ENCODE measurements around the gene BRD7. TPM values are rescaled to one million over a fixed set of nuclear protein-coding genes. Genes with fewer than 3 reads are reported as not detected.

Gene BRD7
- total RNA-seq, 1 experiment from 2014 or later = 40.0 TPM

- H3K27me3 ChIP-seq (ENCODE audit: low read length) = no peaks in the 10 kb centered on the region
- no peak overlapping the region for H3K9ac ChIP-seq (ENCODE audit: low read length)
- no peak overlapping the region for H2AFZ ChIP-seq (ENCODE audit: low read length)
- H3K4me1 ChIP-seq (ENCODE audit: insufficient read depth, low read length) = peaks cover 4% of the 10 kb centered on the region; the same call in 1 of the 2 replicates
- intact Hi-C loops (cut with micrococcal nuclease) = no loop called here
- no peaks in the 10 kb centered on the region for H3K79me2 ChIP-seq (ENCODE audit: low read length)
- H3K36me3 ChIP-seq (ENCODE audit: low read depth, low read length) = no peaks in the 10 kb centered on the region
- H3K4me3 ChIP-seq (ENCODE audit: low read length) = no peak overlapping the region
- no peaks in the 10 kb centered on the region for H3K9me2 ChIP-seq (replicated peaks; ENCODE audit: low read length)
- BruUV-seq (replicated peaks) = no TSS peak
- H3F3A ChIP-seq (ENCODE audit: low read length, unreplicated experiment) = no peaks in the 10 kb centered on the region
- no peak overlapping the region for H3K4me2 ChIP-seq (ENCODE audit: low read length)
- TF ChIP-seq EZH2 (IDR thresholded peaks at IDR 0.05; ENCODE audit: low read length, unreplicated experiment) (no peak), CTCF (conservative IDR thresholded peaks at IDR 0.05; ENCODE audit: low read depth, low read length) (no peak), EZH2phosphoT487 (IDR thresholded peaks at IDR 0.05; ENCODE audit: borderline replicate concordance, low read length) (no peak)
- DNase-seq (no peak), ATAC-seq (no peak)
- no peaks in the 10 kb centered on the region for H3K9me3 ChIP-seq (ENCODE audit: low read length)
- H3K27ac ChIP-seq (ENCODE audit: low read length) = no peak overlapping the region
- H4K20me1 ChIP-seq (ENCODE audit: low read length) = no peaks in the 10 kb centered on the region
- POLR2A ChIA-PET (ENCODE audit: unreplicated experiment) = no interaction called here
- CTCF ChIA-PET = no interaction called here
Observed at GRCh38 chr16:50304467-50305440, 64.0 kb downstream of the BRD7 start.

GRCh38 chr16:50303605-50304466 is 65.0 kb downstream of the BRD7 start:
- Histone ChIP-seq H3K9ac (ENCODE audit: low read length) (no peak overlapping the region), H3F3A (ENCODE audit: low read length, unreplicated experiment) (no peaks in the 10 kb centered on the region)
- intact Hi-C loops (cut with micrococcal nuclease) = no loop called here

More at GRCh38 chr16:50303605-50304466, 65.0 kb downstream of the BRD7 start:
- Histone ChIP-seq H3K9me3 (ENCODE audit: low read length) (no peaks in the 10 kb centered on the region), H3K27ac (ENCODE audit: low read length) (no peak overlapping the region), H3K27me3 (ENCODE audit: low read length) (no peaks in the 10 kb centered on the region), H4K20me1 (ENCODE audit: low read length) (no peaks in the 10 kb centered on the region), H3K4me3 (ENCODE audit: low read length) (no peak overlapping the region), H2AFZ (ENCODE audit: low read length) (no peak overlapping the region), H3K36me3 (ENCODE audit: low read depth, low read length) (no peaks in the 10 kb centered on the region), H3K79me2 (ENCODE audit: low read length) (no peaks in the 10 kb centered on the region), H3K9me2 (replicated peaks; ENCODE audit: low read length) (no peaks in the 10 kb centered on the region), H3K4me1 (ENCODE audit: insufficient read depth, low read length) (peaks cover 4% of the 10 kb centered on the region; the same call in 1 of the 2 replicates), H3K4me2 (ENCODE audit: low read length) (no peak overlapping the region)
- CTCF ChIA-PET = no interaction called here
- no TSS peak for BruUV-seq (replicated peaks)
- no peak for DNase-seq
- POLR2A ChIA-PET (ENCODE audit: unreplicated experiment) = no interaction called here
- TF ChIP-seq EZH2phosphoT487 (IDR thresholded peaks at IDR 0.05; ENCODE audit: borderline replicate concordance, low read length) (no peak), EZH2 (IDR thresholded peaks at IDR 0.05; ENCODE audit: low read length, unreplicated experiment) (no peak), CTCF (conservative IDR thresholded peaks at IDR 0.05; ENCODE audit: low read depth, low read length) (no peak)
- ATAC-seq = no peak

Data from PC-3 (cell line).